ENCODE data around the gene RAB20. TPM values are rescaled to one million over a fixed set of nuclear protein-coding genes. Genes with fewer than 3 reads are reported as not detected.
A peak's percentile ranks its signal among the peaks of the same experiment; 100 is the strongest.

Gene RAB20
- total and polyA plus RNA-seq, 2 donors (not counting 1 experiment from before 2014, with no cell fraction given): 2.4 to 4.6 TPM

DNA sequence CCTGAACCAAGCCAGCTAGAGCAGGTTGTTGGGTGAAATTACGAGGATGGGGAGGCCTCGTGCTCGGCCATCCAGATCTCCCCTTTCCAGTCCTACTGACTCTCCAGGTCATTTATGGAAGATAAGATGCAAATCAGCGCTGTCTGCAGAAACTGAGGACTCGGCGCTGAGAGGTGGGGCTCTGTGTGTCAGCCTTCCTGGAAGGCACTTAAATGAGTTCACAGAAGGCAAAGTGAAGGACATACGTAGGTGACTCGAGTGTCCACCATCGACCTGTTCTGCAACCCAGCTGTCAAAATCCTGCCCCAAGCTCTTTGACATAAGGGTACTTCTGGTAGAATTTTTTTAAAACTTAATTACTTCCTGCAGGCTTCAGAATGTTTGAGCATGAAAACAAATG lies 86.4 kb downstream of the RAB20 start:
- H3K9me3 Mint-ChIP-seq (ENCODE audit: insufficient read depth): no peaks in the 10 kb centered on the region

DNA sequence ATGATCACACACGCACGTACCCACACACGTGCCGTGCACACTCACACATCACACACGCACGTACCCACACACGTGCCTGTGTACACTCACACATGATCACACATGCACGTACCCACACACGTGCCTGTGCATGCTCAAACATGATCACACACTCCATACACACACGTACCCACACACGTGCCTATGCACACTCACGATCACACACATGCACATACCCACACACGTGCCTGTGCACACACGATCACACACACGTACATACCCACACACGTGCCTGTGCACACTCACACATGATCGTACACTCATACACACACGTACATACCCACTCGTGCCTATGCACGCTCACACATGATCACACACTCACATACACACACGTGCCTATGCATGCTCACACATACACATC lies 86.8 kb downstream of the RAB20 start:
- Histone ChIP-seq H3K4me1 (ENCODE audit: control insufficient read depth in 2 of 2, insufficient read depth in 2 of 2, low read length in 2 of 2) (peaks cover 38 to 47% of the 10 kb centered on the region in 2 donors), H3K4me3 (ENCODE audit: control extremely low read depth in 1 of 5, extremely low read depth in 1 of 5, insufficient read depth in 1 of 5, low read depth in 2 of 5, low read length in 4 of 5) (no peak overlapping the region), H3K79me2 (ENCODE audit: control insufficient read depth, insufficient read depth, low read length) (no peaks in the 10 kb centered on the region), H4K20me1 (ENCODE audit: control insufficient read depth, insufficient read depth, low read length, poor library complexity, severe bottlenecking) (no peaks in the 10 kb centered on the region), H3K4me2 (replicated peaks; ENCODE audit: low read depth, low read length, poor library complexity, severe bottlenecking) (no peak overlapping the region), H3K27ac (ENCODE audit: low read length in 2 of 2) (no peak overlapping the region), H2AFZ (ENCODE audit: insufficient read depth, low read depth, low read length, poor library complexity, severe bottlenecking) (no peak overlapping the region), H3K36me3 (replicated peaks in 1 of 2; ENCODE audit: control extremely low read depth in 1 of 2, control insufficient read depth in 1 of 2, extremely low read depth in 1 of 2, insufficient read depth in 2 of 2, low read length in 1 of 2) (no peaks in the 10 kb centered on the region), H3K9ac (ENCODE audit: low read length) (no peak overlapping the region), H3K27me3 (replicated peaks in 1 of 4; ENCODE audit: control extremely low read depth in 1 of 4, control insufficient read depth in 3 of 4, insufficient read depth in 4 of 4, low read length in 3 of 4) (peaks cover 0 to 2% (median 0%) of the 10 kb centered on the region in 4 experiments), H3K9me3 (ENCODE audit: control extremely low read depth in 1 of 3, control insufficient read depth in 2 of 3, insufficient read depth in 1 of 3, low read length in 2 of 3) (peaks cover 0 to 8% (median 0%) of the 10 kb centered on the region in 3 donors)
- peaks cover 45% of the 10 kb centered on the region for H3K4me1 Mint-ChIP-seq
- H3K4me3 Mint-ChIP-seq: no peak overlapping the region
- H3K27me3 Mint-ChIP-seq: no peaks in the 10 kb centered on the region
- ATAC-seq (ENCODE audit: low read depth) (no peak), DNase-seq (no peak)
- intact Hi-C loops (cut with micrococcal nuclease): loop anchor here (5.0 to 10.0 kb wide), 6 partner anchors 53 to 710 kb away; partner anchors contain the start of genes ANKRD10, IRS2 and RAB20
- POLR2A ChIA-PET: no interaction called here
- TF ChIP-seq EZH2 (IDR thresholded peaks at IDR 0.05; ENCODE audit: borderline replicate concordance, insufficient read depth, low read depth, low read length, poor library complexity, severe bottlenecking): no peak
- TF ChIP-seq, protein P1, sequence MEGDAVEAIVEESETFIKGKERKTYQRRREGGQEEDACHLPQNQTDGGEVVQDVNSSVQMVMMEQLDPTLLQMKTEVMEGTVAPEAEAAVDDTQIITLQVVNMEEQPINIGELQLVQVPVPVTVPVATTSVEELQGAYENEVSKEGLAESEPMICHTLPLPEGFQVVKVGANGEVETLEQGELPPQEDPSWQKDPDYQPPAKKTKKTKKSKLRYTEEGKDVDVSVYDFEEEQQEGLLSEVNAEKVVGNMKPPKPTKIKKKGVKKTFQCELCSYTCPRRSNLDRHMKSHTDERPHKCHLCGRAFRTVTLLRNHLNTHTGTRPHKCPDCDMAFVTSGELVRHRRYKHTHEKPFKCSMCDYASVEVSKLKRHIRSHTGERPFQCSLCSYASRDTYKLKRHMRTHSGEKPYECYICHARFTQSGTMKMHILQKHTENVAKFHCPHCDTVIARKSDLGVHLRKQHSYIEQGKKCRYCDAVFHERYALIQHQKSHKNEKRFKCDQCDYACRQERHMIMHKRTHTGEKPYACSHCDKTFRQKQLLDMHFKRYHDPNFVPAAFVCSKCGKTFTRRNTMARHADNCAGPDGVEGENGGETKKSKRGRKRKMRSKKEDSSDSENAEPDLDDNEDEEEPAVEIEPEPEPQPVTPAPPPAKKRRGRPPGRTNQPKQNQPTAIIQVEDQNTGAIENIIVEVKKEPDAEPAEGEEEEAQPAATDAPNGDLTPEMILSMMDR (IDR thresholded peaks at IDR 0.05): no peak
- H3K9me3 Mint-ChIP-seq (ENCODE audit: insufficient read depth): no peaks in the 10 kb centered on the region
- CTCF ChIA-PET: interaction anchor here (1.4 kb wide), 1 partner anchor 19 kb away, joined by 6 read pairs; no protein-coding TSS in a partner anchor
- WGBS (ENCODE audit: insufficient coverage): 94% methylated on average over 18 of the region's 21 CpGs
- H3K27ac Mint-ChIP-seq: peak overlapping the region; percentile 21

More for the DNA sequence above, 86.4 kb downstream of the RAB20 start:
- peak overlapping the region; percentile 13 for H3K4me2 ChIP-seq (replicated peaks; ENCODE audit: low read depth, low read length, poor library complexity, severe bottlenecking)
- H3K79me2 ChIP-seq (ENCODE audit: control insufficient read depth, insufficient read depth, low read length): no peaks in the 10 kb centered on the region
- peaks cover 36 to 45% of the 10 kb centered on the region in 2 donors for H3K4me1 ChIP-seq (ENCODE audit: control insufficient read depth in 2 of 2, insufficient read depth in 2 of 2, low read length in 2 of 2)
- Mint-ChIP-seq H3K4me3 (no peak overlapping the region), H3K27me3 (no peaks in the 10 kb centered on the region), H3K27ac (peak overlapping the region; percentile 28), H3K4me1 (peaks cover 43% of the 10 kb centered on the region)
- H3K4me3 ChIP-seq (ENCODE audit: control extremely low read depth in 1 of 5, extremely low read depth in 1 of 5, insufficient read depth in 1 of 5, low read depth in 2 of 5, low read length in 4 of 5): no peak overlapping the region
- H3K9ac ChIP-seq (ENCODE audit: low read length): no peak overlapping the region
- H3K36me3 ChIP-seq (replicated peaks in 1 of 2; ENCODE audit: control extremely low read depth in 1 of 2, control insufficient read depth in 1 of 2, extremely low read depth in 1 of 2, insufficient read depth in 2 of 2, low read length in 1 of 2): no peaks in the 10 kb centered on the region
- no peak for DNase-seq
- TF ChIP-seq, protein P1 (IDR thresholded peaks at IDR 0.05): no peak
- no peak for TF ChIP-seq EZH2 (IDR thresholded peaks at IDR 0.05; ENCODE audit: borderline replicate concordance, insufficient read depth, low read depth, low read length, poor library complexity, severe bottlenecking)
- intact Hi-C loops (cut with micrococcal nuclease): loop anchor here (10.0 kb wide), 1 partner anchor 710 kb away; no protein-coding TSS in a partner anchor
- H3K27me3 ChIP-seq (replicated peaks in 1 of 4; ENCODE audit: control extremely low read depth in 1 of 4, control insufficient read depth in 3 of 4, insufficient read depth in 4 of 4, low read length in 3 of 4): peaks cover 0 to 2% (median 0%) of the 10 kb centered on the region in 4 experiments
- POLR2A ChIA-PET: no interaction called here
- peaks cover 0 to 8% (median 0%) of the 10 kb centered on the region in 3 donors for H3K9me3 ChIP-seq (ENCODE audit: control extremely low read depth in 1 of 3, control insufficient read depth in 2 of 3, insufficient read depth in 1 of 3, low read length in 2 of 3)
- WGBS (ENCODE audit: insufficient coverage): 71% methylated on average over 3 of the region's 9 CpGs
- H3K27ac ChIP-seq (ENCODE audit: low read length in 2 of 2): no peak overlapping the region
- ATAC-seq (ENCODE audit: low read depth): no peak
- H2AFZ ChIP-seq (ENCODE audit: insufficient read depth, low read depth, low read length, poor library complexity, severe bottlenecking): no peak overlapping the region
- H4K20me1 ChIP-seq (ENCODE audit: control insufficient read depth, insufficient read depth, low read length, poor library complexity, severe bottlenecking): no peaks in the 10 kb centered on the region
- CTCF ChIA-PET: interaction anchor here (1.0 kb wide), 1 partner anchor 202 kb away, joined by 3 read pairs; no protein-coding TSS in a partner anchor
